Adipocyte (in vitro differentiated cells): Measurements from ENCODE around the gene DUSP3.
A peak's percentile ranks its signal among the peaks of the same experiment; 100 is the strongest.

Experiments used
- DNase-seq: peaks from one replicate; pipeline ENCODE4 v3.0.0-alpha.2; 2015; ENCODE audit warnings: low read depth
- H3K27me3 ChIP-seq: replicated peaks from 2 replicates; pipeline ENCODE4 v1.7.0; 2013; ENCODE audit warnings: mild to moderate bottlenecking, low read length, moderate library complexity; ENCODE audit not compliant: control insufficient read depth, insufficient read depth
- H3K36me3 ChIP-seq: 2 replicates; pipeline ENCODE4 v1.7.0; 2013; ENCODE audit warnings: low read length, mild to moderate bottlenecking, moderate library complexity; ENCODE audit not compliant: control insufficient read depth, insufficient read depth, severe bottlenecking
- H3K4me1 ChIP-seq: 2 replicates; pipeline ENCODE4 v1.7.0; 2013; ENCODE audit warnings: mild to moderate bottlenecking, low read length, moderate library complexity; ENCODE audit not compliant: control insufficient read depth, insufficient read depth
- H3K4me3 ChIP-seq: 2 replicates; pipeline ENCODE4 v1.7.0; 2013; ENCODE audit warnings: mild to moderate bottlenecking, low read length, moderate library complexity
- H3K9ac ChIP-seq: 2 replicates; pipeline ENCODE4 v1.7.0; 2013; ENCODE audit warnings: mild to moderate bottlenecking, low read length, moderate library complexity
- H3K9me3 ChIP-seq: 2 replicates; pipeline ENCODE4 v1.7.0; 2013; ENCODE audit warnings: mild to moderate bottlenecking, low read length, moderate library complexity; ENCODE audit not compliant: control insufficient read depth

DUSP3 gene

DNA sequence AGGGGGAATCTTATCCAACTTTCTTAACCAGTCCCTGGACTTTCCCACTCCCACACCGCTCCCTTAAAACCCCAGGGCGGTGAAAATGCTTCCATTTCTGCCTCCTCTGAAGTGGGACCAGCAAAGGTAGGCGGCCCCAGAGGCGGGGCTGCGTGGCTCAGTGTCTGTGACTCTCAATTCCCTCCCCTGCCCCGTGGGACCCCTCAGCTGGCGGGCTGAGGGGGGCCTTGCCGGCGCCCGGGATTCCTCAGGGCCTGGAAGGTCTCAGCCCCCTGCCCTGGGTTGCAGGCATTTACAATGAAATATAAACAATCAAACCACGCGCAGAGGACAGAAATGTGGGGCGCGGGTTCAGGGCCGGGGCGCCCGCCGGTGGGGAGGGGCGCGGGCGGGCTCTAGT, 23.8 kb downstream of the DUSP3 start:
- Histone ChIP-seq H3K36me3 (no peaks in the 10 kb centered on the region), H3K27me3 (peaks cover 70% of the 10 kb centered on the region), H3K9me3 (no peaks in the 10 kb centered on the region), H3K9ac (no peak overlapping the region), H3K4me3 (no peak overlapping the region), H3K4me1 (peaks cover 4% of the 10 kb centered on the region)
- no peak for DNase-seq

- H3K9ac ChIP-seq: no peak overlapping the region
- no peaks in the 10 kb centered on the region for H3K36me3 ChIP-seq
- peaks cover 4% of the 10 kb centered on the region for H3K4me1 ChIP-seq
- no peaks in the 10 kb centered on the region for H3K9me3 ChIP-seq
- DNase-seq: no peak
- no peak overlapping the region for H3K4me3 ChIP-seq
- H3K27me3 ChIP-seq: peaks cover 61% of the 10 kb centered on the region
Measured at GRCh38 chr17:43753493-43754129, 25.2 kb downstream of the DUSP3 start.

GRCh38 chr17:43750153-43750552, 28.6 kb downstream of the DUSP3 start:
- no peak for DNase-seq
- Histone ChIP-seq H3K9me3 (no peaks in the 10 kb centered on the region), H3K36me3 (no peaks in the 10 kb centered on the region), H3K4me1 (peaks cover 14% of the 10 kb centered on the region), H3K27me3 (peaks cover 30% of the 10 kb centered on the region), H3K9ac (no peak overlapping the region), H3K4me3 (no peak overlapping the region)

DNA sequence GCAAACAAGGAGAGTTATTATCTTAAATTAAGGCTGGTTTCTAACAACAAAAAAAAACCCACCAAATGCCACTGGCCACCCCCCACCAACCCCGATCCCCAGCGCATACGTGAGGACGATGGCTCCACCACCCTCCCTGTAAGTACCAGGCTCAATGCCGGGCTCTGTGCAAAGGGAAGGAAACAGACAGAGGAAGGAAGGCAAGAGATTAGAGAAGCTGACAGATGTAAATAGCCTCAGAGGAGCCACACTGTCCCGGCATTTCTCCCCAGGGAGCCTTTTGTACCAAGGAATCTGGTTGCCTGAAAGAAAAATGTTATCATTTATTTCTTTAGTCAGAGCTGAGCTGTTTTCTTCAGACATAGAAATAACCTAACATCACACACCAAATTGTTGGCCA, 33.2 kb downstream of the DUSP3 start:
- no peak for DNase-seq
- Histone ChIP-seq H3K9ac (no peak overlapping the region), H3K27me3 (peaks cover 20% of the 10 kb centered on the region), H3K36me3 (no peaks in the 10 kb centered on the region), H3K9me3 (no peaks in the 10 kb centered on the region), H3K4me1 (peaks cover 21% of the 10 kb centered on the region), H3K4me3 (no peak overlapping the region)

DNA sequence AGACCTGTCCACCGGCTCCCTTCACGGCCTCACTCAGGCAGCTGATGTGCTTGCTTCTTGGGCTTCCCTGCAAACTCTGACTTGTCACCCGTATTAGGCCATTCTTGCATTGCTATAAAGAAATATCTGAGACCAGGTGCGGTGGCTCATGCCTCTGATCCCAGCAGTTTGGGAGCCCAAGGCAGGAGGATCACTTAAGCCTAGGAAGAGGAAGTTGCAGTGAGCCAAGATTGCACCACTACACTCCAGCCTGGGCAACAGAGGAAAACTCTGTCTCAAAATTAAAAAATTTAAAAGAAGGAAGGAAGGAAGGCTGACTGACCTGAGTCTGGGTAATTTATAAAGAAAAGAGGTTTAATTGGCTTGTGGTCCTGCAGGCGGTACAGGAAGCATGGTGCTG, 37.1 kb downstream of the DUSP3 start:
- Histone ChIP-seq H3K27me3 (peaks cover 19% of the 10 kb centered on the region), H3K36me3 (no peaks in the 10 kb centered on the region), H3K9ac (no peak overlapping the region), H3K9me3 (no peaks in the 10 kb centered on the region), H3K4me3 (no peak overlapping the region), H3K4me1 (peaks cover 36% of the 10 kb centered on the region)
- no peak for DNase-seq

DNA sequence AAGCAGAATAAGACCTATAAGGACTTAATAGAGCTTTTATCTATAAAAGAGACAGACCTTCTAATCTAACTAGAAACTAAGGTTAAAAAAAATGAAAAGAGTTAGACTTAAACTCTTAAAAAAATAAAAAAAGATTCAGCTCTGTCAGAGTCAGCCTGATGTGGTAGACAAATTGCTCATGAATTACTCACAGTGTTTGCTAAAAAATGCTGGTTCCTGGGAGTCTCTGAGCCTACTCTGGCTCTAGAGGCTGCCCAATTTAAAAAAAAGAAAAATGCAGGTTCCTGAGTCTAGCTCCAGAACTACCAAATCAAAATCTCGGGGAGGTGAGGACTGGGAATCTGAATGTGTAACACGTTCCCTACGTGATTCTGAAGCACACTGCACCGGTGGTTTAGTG, 38.2 kb downstream of the DUSP3 start:
- peak; percentile 51 for DNase-seq
- H3K4me3 ChIP-seq: no peak overlapping the region
- no peak overlapping the region for H3K9ac ChIP-seq
- peaks cover 19% of the 10 kb centered on the region for H3K27me3 ChIP-seq
- H3K9me3 ChIP-seq: no peaks in the 10 kb centered on the region
- no peaks in the 10 kb centered on the region for H3K36me3 ChIP-seq
- H3K4me1 ChIP-seq: peaks cover 31% of the 10 kb centered on the region

GRCh38 chr17:43737722-43738121, 41.1 kb downstream of the DUSP3 start:
- no peaks in the 10 kb centered on the region for H3K36me3 ChIP-seq
- H3K4me1 ChIP-seq: peaks cover 50% of the 10 kb centered on the region
- H3K4me3 ChIP-seq: no peak overlapping the region
- no peak overlapping the region for H3K9ac ChIP-seq
- DNase-seq: no peak
- peaks cover under 1% of the 10 kb centered on the region for H3K27me3 ChIP-seq
- H3K9me3 ChIP-seq: no peaks in the 10 kb centered on the region

DNA sequence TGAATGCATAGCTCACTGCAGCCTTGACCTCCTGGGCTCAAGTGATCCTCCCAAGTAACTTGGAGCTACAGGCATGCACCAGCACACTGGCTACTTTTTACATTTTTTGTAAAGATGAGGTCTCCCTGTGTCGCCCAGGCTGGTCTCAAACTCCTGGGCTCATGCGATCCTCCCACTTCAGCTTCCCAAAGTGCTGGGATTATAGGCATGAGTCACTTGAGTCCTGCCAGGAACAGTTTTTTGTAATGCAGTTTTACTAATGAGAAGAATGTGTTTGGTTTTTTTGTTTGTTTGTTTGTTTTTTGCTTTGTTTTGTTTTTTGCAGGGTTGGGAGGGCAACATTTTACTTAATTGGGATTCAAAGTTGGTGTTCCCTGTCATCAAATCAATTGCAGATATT, 42.4 kb downstream of the DUSP3 start:
- Histone ChIP-seq H3K9me3 (no peaks in the 10 kb centered on the region), H3K4me1 (peaks cover 53% of the 10 kb centered on the region), H3K4me3 (no peak overlapping the region), H3K36me3 (no peaks in the 10 kb centered on the region), H3K27me3 (no peaks in the 10 kb centered on the region), H3K9ac (no peak overlapping the region)
- DNase-seq: peak; percentile 39

DNA sequence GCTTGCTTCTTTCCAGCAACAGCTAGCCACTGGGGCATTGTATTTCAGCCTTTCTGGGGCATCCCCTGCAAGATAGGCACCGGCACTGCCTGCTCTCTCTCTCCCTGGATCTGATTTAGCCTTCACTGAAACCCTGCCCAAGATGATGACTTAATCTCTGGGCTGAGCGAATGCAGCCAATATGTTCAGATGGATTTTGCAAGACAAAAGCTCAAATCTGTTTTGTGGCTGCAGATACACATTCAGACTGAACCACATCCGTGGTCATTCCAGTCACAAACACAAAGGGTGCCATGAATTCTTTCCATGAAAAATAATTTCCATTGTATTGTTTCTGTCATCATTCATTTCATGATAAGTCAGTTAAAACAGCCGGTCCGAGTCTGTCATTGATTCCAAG, 44.4 kb downstream of the DUSP3 start:
- Histone ChIP-seq H3K9me3 (no peaks in the 10 kb centered on the region), H3K4me3 (no peak overlapping the region), H3K9ac (no peak overlapping the region), H3K27me3 (no peaks in the 10 kb centered on the region), H3K36me3 (no peaks in the 10 kb centered on the region), H3K4me1 (peaks cover 36% of the 10 kb centered on the region)
- peak; percentile 90 for DNase-seq

GRCh38 chr17:43733956-43734355, 44.8 kb downstream of the DUSP3 start:
- H3K4me1 ChIP-seq: peaks cover 36% of the 10 kb centered on the region
- H3K27me3 ChIP-seq: no peaks in the 10 kb centered on the region
- DNase-seq: no peak
- no peaks in the 10 kb centered on the region for H3K9me3 ChIP-seq
- no peaks in the 10 kb centered on the region for H3K36me3 ChIP-seq
- H3K4me3 ChIP-seq: no peak overlapping the region
- H3K9ac ChIP-seq: no peak overlapping the region

- no peaks in the 10 kb centered on the region for H3K36me3 ChIP-seq
- peaks cover 36% of the 10 kb centered on the region for H3K4me1 ChIP-seq
- H3K9ac ChIP-seq: no peak overlapping the region
- peak; percentile 61 for DNase-seq
- H3K4me3 ChIP-seq: no peak overlapping the region
- H3K9me3 ChIP-seq: no peaks in the 10 kb centered on the region
- H3K27me3 ChIP-seq: no peaks in the 10 kb centered on the region
Measured at GRCh38 chr17:43732958-43733357, 45.8 kb downstream of the DUSP3 start.

DNA sequence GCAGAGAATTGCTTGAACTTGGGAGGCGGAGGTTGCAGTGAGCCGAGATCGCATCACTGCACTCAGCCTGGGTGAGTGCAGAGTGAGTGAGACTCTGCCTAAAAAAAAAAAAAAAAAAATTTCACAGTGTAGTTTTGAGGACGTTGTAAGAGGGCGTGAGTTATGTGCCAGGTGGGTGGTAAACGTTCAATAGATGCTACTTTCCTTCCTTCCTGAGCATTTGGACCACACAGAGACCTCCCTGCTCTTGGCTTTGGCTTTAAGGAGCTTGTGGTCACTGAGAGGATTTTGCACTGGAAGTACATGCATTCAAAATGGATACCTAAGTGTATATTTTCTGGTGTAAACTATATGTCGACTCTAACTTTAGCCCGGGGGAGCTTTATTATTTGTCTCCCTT, 50.7 kb downstream of the DUSP3 start:
- Histone ChIP-seq H3K27me3 (peaks cover 5% of the 10 kb centered on the region), H3K9ac (no peak overlapping the region), H3K36me3 (no peaks in the 10 kb centered on the region), H3K9me3 (no peaks in the 10 kb centered on the region), H3K4me1 (peaks cover 18% of the 10 kb centered on the region), H3K4me3 (no peak overlapping the region)
- DNase-seq: no peak
